WTC11 (cell line): ENCODE measurements around the gene DNAJA4. TPM values are rescaled to one million over a fixed set of nuclear protein-coding genes. Genes with fewer than 3 reads are reported as not detected.

Experiments
- ATAC-seq: fragments of 200-7000 bp; cut with Tn5 transposase; 2 replicates; pipeline ENCODE4 v1.10.0; 2021; ENCODE audit warnings: mild to moderate bottlenecking, moderate library complexity
- CTCF ChIA-PET: fragments of 300-600 bp; sonication (Branson Sonifier 250); formaldehyde crosslinking; loops from one replicate; lab custom pipeline; 2021; ENCODE audit warnings: antibody characterized with exemption; lab: Charles Lee
- POLR2A ChIA-PET: fragments of 350-600 bp; sonication (Branson Sonifier 250); formaldehyde crosslinking; loops from one replicate; lab custom pipeline; 2021; ENCODE audit warnings: antibody characterized with exemption; lab: Charles Lee
- DNase-seq: peaks from one replicate; pipeline ENCODE4 v3.0.0; 2021; ENCODE audit warnings: low spot score
- H3K27ac Mint-ChIP-seq: 2 replicates; pipeline ENCODE4 v1.8.0; 2021; ENCODE audit warnings: mixed read lengths
- H3K27me3 Mint-ChIP-seq: 2 replicates; pipeline ENCODE4 v1.8.0; 2021; ENCODE audit warnings: low read depth, mild to moderate bottlenecking, moderate library complexity, mixed read lengths
- H3K36me3 Mint-ChIP-seq: 2 replicates; pipeline ENCODE4 v1.8.0; 2021; ENCODE audit warnings: mixed read lengths
- H3K4me1 Mint-ChIP-seq: 2 replicates; pipeline ENCODE4 v1.8.0; 2022; ENCODE audit warnings: mixed read lengths
- H3K4me3 Mint-ChIP-seq: 2 replicates; pipeline ENCODE4 v1.8.0; 2021; ENCODE audit warnings: mild to moderate bottlenecking, moderate library complexity, mixed read lengths
- H3K9me3 Mint-ChIP-seq: 2 replicates; pipeline ENCODE4 v1.8.0; 2021; ENCODE audit warnings: mixed read lengths
- ATF3 ChIP-seq: sonication (generic); formaldehyde crosslinking; conservative IDR thresholded peaks from 2 replicates; pipeline ENCODE4 v1.8.1; 2022; ENCODE audit warnings: mild to moderate bottlenecking, missing genetic modification reagents
- ATF6 ChIP-seq: sonication (generic); formaldehyde crosslinking; IDR thresholded peaks from 2 replicates; pipeline ENCODE4 v1.8.1; 2023; ENCODE audit warnings: mild to moderate bottlenecking, missing genetic modification reagents
- CBFB ChIP-seq: sonication (generic); formaldehyde crosslinking; IDR thresholded peaks from 2 replicates; pipeline ENCODE4 v1.8.1; 2022; ENCODE audit warnings: mild to moderate bottlenecking, low read depth, missing genetic modification reagents
- CTCF ChIP-seq: fragments of 200-600 bp; IDR thresholded peaks from 2 replicates; pipeline ENCODE4 v1.8.0; 2022; ENCODE audit warnings: antibody characterized with exemption
- ELF4 ChIP-seq: sonication (generic); formaldehyde crosslinking; IDR thresholded peaks from 2 replicates; pipeline ENCODE4 v1.8.1; 2022; ENCODE audit warnings: low read depth, mild to moderate bottlenecking, moderate library complexity, missing genetic modification reagents
- KAT7 ChIP-seq: sonication (generic); formaldehyde crosslinking; IDR thresholded peaks from 2 replicates; pipeline ENCODE4 v1.8.1; 2023; ENCODE audit warnings: missing genetic modification reagents, mild to moderate bottlenecking, borderline replicate concordance
- MLX ChIP-seq: sonication (generic); formaldehyde crosslinking; IDR thresholded peaks from 2 replicates; pipeline ENCODE4 v1.8.1; 2023; ENCODE audit warnings: mild to moderate bottlenecking, missing genetic modification reagents, moderate library complexity
- NFATC4 ChIP-seq: fragments of 250-450 bp; sonication (Bioruptor Pico); IDR thresholded peaks from 2 replicates; pipeline ENCODE4 v1.9.0; 2021; ENCODE audit warnings: mild to moderate bottlenecking
- SOX15 ChIP-seq: fragments of 250-450 bp; sonication (Bioruptor Pico); IDR thresholded peaks from 2 replicates; pipeline ENCODE4 v1.9.0; 2021; ENCODE audit warnings: mild to moderate bottlenecking
- TCF7 ChIP-seq: sonication (generic); formaldehyde crosslinking; IDR thresholded peaks from 2 replicates; pipeline ENCODE4 v1.8.0; 2022; ENCODE audit warnings: mild to moderate bottlenecking, low read depth, missing genetic modification reagents, moderate library complexity
- TEAD4 ChIP-seq: sonication (generic); formaldehyde crosslinking; IDR thresholded peaks from 2 replicates; pipeline ENCODE4 v1.8.0; 2022; ENCODE audit warnings: mild to moderate bottlenecking, missing genetic modification reagents
- ZNF219 ChIP-seq: sonication (generic); formaldehyde crosslinking; IDR thresholded peaks from 2 replicates; pipeline ENCODE4 v1.8.0; 2023; ENCODE audit warnings: missing genetic modification reagents, mild to moderate bottlenecking, borderline replicate concordance
- ZNF263 ChIP-seq: sonication (generic); formaldehyde crosslinking; IDR thresholded peaks from 2 replicates; pipeline ENCODE4 v1.8.1; 2022; ENCODE audit warnings: low read depth, mild to moderate bottlenecking, moderate library complexity, missing genetic modification reagents
- ZNF396 ChIP-seq: fragments of 250-450 bp; sonication (Bioruptor Pico); IDR thresholded peaks from 2 replicates; pipeline ENCODE4 v1.8.0; 2021; ENCODE audit warnings: mild to moderate bottlenecking, moderate library complexity, borderline replicate concordance
- ZNF532 ChIP-seq: fragments of 250-450 bp; sonication (Bioruptor Pico); IDR thresholded peaks from 2 replicates; pipeline ENCODE4 v1.9.0; 2021; ENCODE audit warnings: mild to moderate bottlenecking, borderline replicate concordance
- ZNF671 ChIP-seq: fragments of 250-450 bp; sonication (Bioruptor Pico); IDR thresholded peaks from 2 replicates; pipeline ENCODE4 v1.8.0; 2021; ENCODE audit warnings: mild to moderate bottlenecking
- total RNA-seq: library from RNA; stranded (reverse); gene quantifications from 3 replicates; pipeline ENCODE4 v1.2.3, GENCODE V29; 2021
- TF ChIP-seq, protein P1 (sequence below): sonication (generic); formaldehyde crosslinking; IDR thresholded peaks from 2 replicates; pipeline ENCODE4 v1.8.0; 2023; ENCODE audit warnings: missing genetic modification reagents, mild to moderate bottlenecking, borderline replicate concordance

DNAJA4 gene
- total RNA-seq, 1 experiment from 2014 or later: 7.8 TPM

- Mint-ChIP-seq H3K36me3 (no peaks in the 10 kb centered on the region; the same call in 1 of the 2 replicates), H3K27ac (no peak overlapping the region), H3K4me1 (peaks cover 2% of the 10 kb centered on the region; the same call in 1 of the 2 replicates), H3K27me3 (no peaks in the 10 kb centered on the region), H3K4me3 (no peak overlapping the region), H3K9me3 (peaks cover 4% of the 10 kb centered on the region; the same call in 1 of the 2 replicates)
- ChIA-PET CTCF (interaction anchor here (0.6 kb wide), 1 partner anchor 110 kb away, joined by 3 read pairs; no protein-coding TSS in a partner anchor), POLR2A (interaction anchor here (1.0 kb wide), 1 partner anchor 156 kb away, joined by 3 read pairs; no protein-coding TSS in a partner anchor)
- TF ChIP-seq ELF4 (CRISPR knock-in tag) (no peak), KAT7 (CRISPR knock-in tag) (no peak), ZNF219 (no peak), MLX (CRISPR knock-in tag) (no peak), SOX15 (CRISPR knock-in tag) (no peak), TEAD4 (CRISPR knock-in tag) (no peak), NFATC4 (CRISPR knock-in tag) (no peak), TCF7 (CRISPR knock-in tag) (no peak), ZNF396 (CRISPR knock-in tag) (no peak), CTCF (no peak), ATF3 (CRISPR knock-in tag) (no peak), ZNF532 (no peak), ATF6 (CRISPR knock-in tag) (no peak), ZNF671 (CRISPR knock-in tag) (no peak), CBFB (CRISPR knock-in tag) (no peak), ZNF263 (no peak)
- TF ChIP-seq, protein P1, sequence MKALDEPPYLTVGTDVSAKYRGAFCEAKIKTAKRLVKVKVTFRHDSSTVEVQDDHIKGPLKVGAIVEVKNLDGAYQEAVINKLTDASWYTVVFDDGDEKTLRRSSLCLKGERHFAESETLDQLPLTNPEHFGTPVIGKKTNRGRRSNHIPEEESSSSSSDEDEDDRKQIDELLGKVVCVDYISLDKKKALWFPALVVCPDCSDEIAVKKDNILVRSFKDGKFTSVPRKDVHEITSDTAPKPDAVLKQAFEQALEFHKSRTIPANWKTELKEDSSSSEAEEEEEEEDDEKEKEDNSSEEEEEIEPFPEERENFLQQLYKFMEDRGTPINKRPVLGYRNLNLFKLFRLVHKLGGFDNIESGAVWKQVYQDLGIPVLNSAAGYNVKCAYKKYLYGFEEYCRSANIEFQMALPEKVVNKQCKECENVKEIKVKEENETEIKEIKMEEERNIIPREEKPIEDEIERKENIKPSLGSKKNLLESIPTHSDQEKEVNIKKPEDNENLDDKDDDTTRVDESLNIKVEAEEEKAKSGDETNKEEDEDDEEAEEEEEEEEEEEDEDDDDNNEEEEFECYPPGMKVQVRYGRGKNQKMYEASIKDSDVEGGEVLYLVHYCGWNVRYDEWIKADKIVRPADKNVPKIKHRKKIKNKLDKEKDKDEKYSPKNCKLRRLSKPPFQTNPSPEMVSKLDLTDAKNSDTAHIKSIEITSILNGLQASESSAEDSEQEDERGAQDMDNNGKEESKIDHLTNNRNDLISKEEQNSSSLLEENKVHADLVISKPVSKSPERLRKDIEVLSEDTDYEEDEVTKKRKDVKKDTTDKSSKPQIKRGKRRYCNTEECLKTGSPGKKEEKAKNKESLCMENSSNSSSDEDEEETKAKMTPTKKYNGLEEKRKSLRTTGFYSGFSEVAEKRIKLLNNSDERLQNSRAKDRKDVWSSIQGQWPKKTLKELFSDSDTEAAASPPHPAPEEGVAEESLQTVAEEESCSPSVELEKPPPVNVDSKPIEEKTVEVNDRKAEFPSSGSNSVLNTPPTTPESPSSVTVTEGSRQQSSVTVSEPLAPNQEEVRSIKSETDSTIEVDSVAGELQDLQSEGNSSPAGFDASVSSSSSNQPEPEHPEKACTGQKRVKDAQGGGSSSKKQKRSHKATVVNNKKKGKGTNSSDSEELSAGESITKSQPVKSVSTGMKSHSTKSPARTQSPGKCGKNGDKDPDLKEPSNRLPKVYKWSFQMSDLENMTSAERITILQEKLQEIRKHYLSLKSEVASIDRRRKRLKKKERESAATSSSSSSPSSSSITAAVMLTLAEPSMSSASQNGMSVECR: no peak
- ATAC-seq: no peak
- no peak for DNase-seq
Measured at GRCh38 chr15:78223396-78224022, 40.9 kb upstream of the DNAJA4 start.
